HL-60 (cell line): Measurements from ENCODE around the gene TSPAN15.

Experiments
- GABPA ChIP-seq: IDR thresholded peaks from 2 replicates; pipeline ENCODE4 v1.6.1; 2012; ENCODE audit warnings: low read depth
- POLR2AphosphoS5 ChIP-seq: IDR thresholded peaks from 2 replicates; pipeline ENCODE4 v1.6.1; 2012; ENCODE audit warnings: low read depth
- TF ChIP-seq, protein P1 (sequence below): IDR thresholded peaks from one replicate; pipeline ENCODE4 v1.5.1; 2011; ENCODE audit warnings: low read length, control low read depth, inconsistent platforms; ENCODE audit not compliant: insufficient read depth
- TF ChIP-seq, protein P2 (sequence below): IDR thresholded peaks from 2 replicates; pipeline ENCODE4 v1.6.1; 2012; ENCODE audit warnings: low read depth; ENCODE audit not compliant: insufficient replicate concordance

DNA sequence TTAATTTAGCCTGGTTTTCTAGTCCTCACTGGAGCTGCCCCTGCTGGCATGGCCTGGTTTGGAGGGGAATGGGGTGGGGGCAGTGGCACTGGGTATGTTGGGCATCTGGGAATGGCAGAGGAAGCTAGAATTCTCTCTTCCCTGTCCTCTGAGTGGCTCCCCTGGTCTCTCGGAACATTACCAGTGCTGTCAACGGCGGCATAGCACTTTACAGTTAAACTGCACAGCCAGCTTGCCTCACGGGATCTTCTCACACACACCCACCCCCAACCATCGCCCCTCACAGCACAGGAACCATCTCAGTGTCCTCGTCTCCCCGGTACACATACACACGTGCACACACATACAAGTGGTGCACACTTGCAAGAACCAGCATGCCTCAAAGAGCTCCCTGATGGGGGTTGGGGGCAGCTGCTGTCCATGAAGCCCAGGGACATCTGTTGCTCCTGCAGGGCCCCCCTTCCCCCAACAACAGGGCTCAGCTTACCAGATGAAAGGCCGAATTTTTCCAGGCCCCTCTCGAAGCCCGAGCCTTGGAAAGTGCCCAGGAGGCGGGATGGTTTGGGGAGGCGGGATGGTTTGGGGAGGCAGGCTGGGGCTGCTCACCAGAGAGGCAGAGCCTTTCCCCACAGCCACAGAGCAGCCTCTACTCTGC is 41.0 kb downstream of the TSPAN15 start:
- TF ChIP-seq POLR2AphosphoS5: no peak
- TF ChIP-seq, protein P1, sequence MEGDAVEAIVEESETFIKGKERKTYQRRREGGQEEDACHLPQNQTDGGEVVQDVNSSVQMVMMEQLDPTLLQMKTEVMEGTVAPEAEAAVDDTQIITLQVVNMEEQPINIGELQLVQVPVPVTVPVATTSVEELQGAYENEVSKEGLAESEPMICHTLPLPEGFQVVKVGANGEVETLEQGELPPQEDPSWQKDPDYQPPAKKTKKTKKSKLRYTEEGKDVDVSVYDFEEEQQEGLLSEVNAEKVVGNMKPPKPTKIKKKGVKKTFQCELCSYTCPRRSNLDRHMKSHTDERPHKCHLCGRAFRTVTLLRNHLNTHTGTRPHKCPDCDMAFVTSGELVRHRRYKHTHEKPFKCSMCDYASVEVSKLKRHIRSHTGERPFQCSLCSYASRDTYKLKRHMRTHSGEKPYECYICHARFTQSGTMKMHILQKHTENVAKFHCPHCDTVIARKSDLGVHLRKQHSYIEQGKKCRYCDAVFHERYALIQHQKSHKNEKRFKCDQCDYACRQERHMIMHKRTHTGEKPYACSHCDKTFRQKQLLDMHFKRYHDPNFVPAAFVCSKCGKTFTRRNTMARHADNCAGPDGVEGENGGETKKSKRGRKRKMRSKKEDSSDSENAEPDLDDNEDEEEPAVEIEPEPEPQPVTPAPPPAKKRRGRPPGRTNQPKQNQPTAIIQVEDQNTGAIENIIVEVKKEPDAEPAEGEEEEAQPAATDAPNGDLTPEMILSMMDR: no peak
- TF ChIP-seq GABPA: no peak
- TF ChIP-seq, protein P2, sequence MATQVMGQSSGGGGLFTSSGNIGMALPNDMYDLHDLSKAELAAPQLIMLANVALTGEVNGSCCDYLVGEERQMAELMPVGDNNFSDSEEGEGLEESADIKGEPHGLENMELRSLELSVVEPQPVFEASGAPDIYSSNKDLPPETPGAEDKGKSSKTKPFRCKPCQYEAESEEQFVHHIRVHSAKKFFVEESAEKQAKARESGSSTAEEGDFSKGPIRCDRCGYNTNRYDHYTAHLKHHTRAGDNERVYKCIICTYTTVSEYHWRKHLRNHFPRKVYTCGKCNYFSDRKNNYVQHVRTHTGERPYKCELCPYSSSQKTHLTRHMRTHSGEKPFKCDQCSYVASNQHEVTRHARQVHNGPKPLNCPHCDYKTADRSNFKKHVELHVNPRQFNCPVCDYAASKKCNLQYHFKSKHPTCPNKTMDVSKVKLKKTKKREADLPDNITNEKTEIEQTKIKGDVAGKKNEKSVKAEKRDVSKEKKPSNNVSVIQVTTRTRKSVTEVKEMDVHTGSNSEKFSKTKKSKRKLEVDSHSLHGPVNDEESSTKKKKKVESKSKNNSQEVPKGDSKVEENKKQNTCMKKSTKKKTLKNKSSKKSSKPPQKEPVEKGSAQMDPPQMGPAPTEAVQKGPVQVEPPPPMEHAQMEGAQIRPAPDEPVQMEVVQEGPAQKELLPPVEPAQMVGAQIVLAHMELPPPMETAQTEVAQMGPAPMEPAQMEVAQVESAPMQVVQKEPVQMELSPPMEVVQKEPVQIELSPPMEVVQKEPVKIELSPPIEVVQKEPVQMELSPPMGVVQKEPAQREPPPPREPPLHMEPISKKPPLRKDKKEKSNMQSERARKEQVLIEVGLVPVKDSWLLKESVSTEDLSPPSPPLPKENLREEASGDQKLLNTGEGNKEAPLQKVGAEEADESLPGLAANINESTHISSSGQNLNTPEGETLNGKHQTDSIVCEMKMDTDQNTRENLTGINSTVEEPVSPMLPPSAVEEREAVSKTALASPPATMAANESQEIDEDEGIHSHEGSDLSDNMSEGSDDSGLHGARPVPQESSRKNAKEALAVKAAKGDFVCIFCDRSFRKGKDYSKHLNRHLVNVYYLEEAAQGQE: no peak
